HCT116 (cell line): Measurements from ENCODE around the gene PLEKHA6. TPM values are rescaled to one million over a fixed set of nuclear protein-coding genes. Genes with fewer than 3 reads are reported as not detected.

Experiments
- ATAC-seq: fragments of 200-7000 bp; cut with Tn5 transposase; 2 replicates; pipeline ENCODE4 v1.9.1; 2020; ENCODE audit warnings: mild to moderate bottlenecking, moderate library complexity
- BruUV-seq: library from RNA; stranded (reverse); fragments of 400-500 nt; replicated peaks from 2 replicates; lab custom pipeline; 2021; lab: Mats Ljungman, UMichigan
- CTCF ChIA-PET: fragments of 300-600 bp; sonication (Branson Sonifier 250); formaldehyde crosslinking; loops from one replicate; lab custom pipeline; 2021; ENCODE audit warnings: antibody characterized with exemption; lab: Charles Lee
- POLR2A ChIA-PET: fragments of 300-600, 350-600 bp; sonication (Branson Sonifier 250); formaldehyde crosslinking; loops from one replicate; lab custom pipeline; 2021; ENCODE audit warnings: antibody characterized with exemption; lab: Charles Lee
- RAD21 ChIA-PET, 2 experiments: fragments of 300-600 bp; sonication (Branson Sonifier 250); formaldehyde crosslinking; loops; one replicate each; lab custom pipeline; 2023; ENCODE audit warnings: low total read pairs in 2 of 2; ENCODE audit not compliant: uncharacterized antibody in 2 of 2, unreplicated experiment in 2 of 2, low non-redundant PET in 1 of 2; lab: Charles Lee
- DNase-seq: peaks from one replicate; pipeline ENCODE4 v3.0.0-alpha.2; 2010; ENCODE audit warnings: low read depth, low spot score
- H2AFZ ChIP-seq: fragments of 200-600 bp; shearing (Covaris generic), sonication (generic); 2 replicates; pipeline ENCODE4 v1.6.1; 2017; ENCODE audit warnings: low read depth, mixed run types, mixed read lengths, antibody characterized with exemption, low read length; ENCODE audit not compliant: poor library complexity, severe bottlenecking
- H3K27ac ChIP-seq: 2 replicates; pipeline ENCODE4 v1.5.1; 2012; ENCODE audit warnings: low read depth, low read length
- H3K27me3 ChIP-seq: fragments of 200-600 bp; sonication (generic); 2 replicates; pipeline ENCODE4 v1.6.1; 2016; ENCODE audit warnings: mixed run types, low read length, mixed read lengths; ENCODE audit not compliant: insufficient read depth
- H3K36me3 ChIP-seq, 2 experiments: fragments of 200-500 bp in 1 of 2; fragments of 200-600 bp in 1 of 2; sonication (Bioruptor generic) in 1 of 2; sonication (generic) in 1 of 2; 2 replicates each; pipeline versions ENCODE4 v1.5.1 to v1.6.1; 2014 to 2016; ENCODE audit warnings: low read length in 2 of 2, inconsistent platforms in 1 of 2, mixed read lengths in 1 of 2, mixed run types in 1 of 2; ENCODE audit not compliant: insufficient read depth in 2 of 2, control insufficient read depth in 1 of 2
- H3K4me1 ChIP-seq, 2 experiments: fragments of 200-600 bp in 1 of 2; sonication (generic) in 1 of 2; 2 replicates each; pipeline versions ENCODE4 v1.5.1 to v1.6.1; 2012 to 2017; ENCODE audit warnings: low read length in 2 of 2, inconsistent platforms in 1 of 2, mild to moderate bottlenecking in 1 of 2, mixed read lengths in 1 of 2, mixed run types in 1 of 2, moderate library complexity in 1 of 2; ENCODE audit not compliant: insufficient read depth in 2 of 2, control insufficient read depth in 1 of 2
- H3K4me2 ChIP-seq: fragments of 200-600 bp; sonication (generic); 2 replicates; pipeline ENCODE4 v1.6.1; 2017; ENCODE audit warnings: mixed run types, low read length, mixed read lengths
- H3K4me3 ChIP-seq, 2 experiments: fragments of 200-600 bp in 1 of 2; sonication (generic) in 1 of 2; replicated peaks in 1 of 2; 2 replicates each; pipeline ENCODE4 v1.5.1; 2011 to 2016; ENCODE audit warnings: low read length in 2 of 2, control low read depth in 1 of 2, low read depth in 1 of 2, mild to moderate bottlenecking in 1 of 2, mixed read lengths in 1 of 2, mixed run types in 1 of 2
- H3K79me2 ChIP-seq: fragments of 200-600 bp; sonication (generic); 2 replicates; pipeline ENCODE4 v1.6.1; 2017; ENCODE audit warnings: mild to moderate bottlenecking, mixed run types, low read length, moderate library complexity, mixed read lengths; ENCODE audit not compliant: insufficient read depth
- H3K9ac ChIP-seq: fragments of 200-600 bp; sonication (generic); 2 replicates; pipeline ENCODE4 v1.6.1; 2016; ENCODE audit warnings: low read length, mixed read lengths
- H3K9me2 ChIP-seq: fragments of 200-600 bp; sonication (generic), shearing (Covaris generic); 2 replicates; pipeline ENCODE4 v1.6.1; 2017; ENCODE audit warnings: mixed run types, mild to moderate bottlenecking, moderate library complexity; ENCODE audit not compliant: insufficient read depth
- H3K9me3 ChIP-seq, 2 experiments: fragments of 200-500 bp in 1 of 2; fragments of 200-600 bp in 1 of 2; sonication (Bioruptor generic) in 1 of 2; sonication (generic) in 1 of 2; 2 replicates each; pipeline ENCODE4 v1.6.1; 2014 to 2017; ENCODE audit warnings: low read length in 2 of 2, mixed read lengths in 2 of 2, inconsistent platforms in 1 of 2, low read depth in 1 of 2, mild to moderate bottlenecking in 1 of 2, mixed run types in 1 of 2, moderate library complexity in 1 of 2; ENCODE audit not compliant: control insufficient read depth in 1 of 2, insufficient read depth in 1 of 2
- H4K20me1 ChIP-seq: fragments of 200-600 bp; sonication (generic), shearing (Covaris generic); 2 replicates; pipeline ENCODE4 v1.6.1; 2017; ENCODE audit warnings: mixed run types, mild to moderate bottlenecking, moderate library complexity; ENCODE audit not compliant: insufficient read depth
- EGR1 ChIP-seq: IDR thresholded peaks from 2 replicates; pipeline ENCODE4 v1.6.1; 2012; ENCODE audit warnings: low read depth
- EZH2phosphoT487 ChIP-seq: fragments of 200-600 bp; IDR thresholded peaks from 2 replicates; pipeline ENCODE4 v1.6.1; 2018; ENCODE audit warnings: antibody characterized with exemption, borderline replicate concordance
- FOSL1 ChIP-seq: IDR thresholded peaks from 2 replicates; pipeline ENCODE4 v1.6.1; 2012; ENCODE audit warnings: low read depth
- POLR2AphosphoS5 ChIP-seq: IDR thresholded peaks from 2 replicates; pipeline ENCODE4 v1.6.1; 2011; ENCODE audit warnings: mild to moderate bottlenecking, low read depth, low read length, moderate library complexity
- RAD21 ChIP-seq: IDR thresholded peaks from 2 replicates; pipeline ENCODE4 v1.6.1; 2012; ENCODE audit warnings: low read depth, mild to moderate bottlenecking
- REST ChIP-seq: IDR thresholded peaks from 2 replicates; pipeline ENCODE4 v1.6.1; 2012; ENCODE audit warnings: low read depth
- SRF ChIP-seq: IDR thresholded peaks from 2 replicates; pipeline ENCODE4 v1.6.1; 2012; ENCODE audit warnings: low read depth
- intact Hi-C: fragments of 100-400 bp; cut with micrococcal nuclease; formaldehyde crosslinking; loops from 2 replicates; pipeline ENCODE4 v1.10.0; 2022
- total RNA-seq: library from RNA; stranded (reverse); gene quantifications from one replicate; pipeline ENCODE4 v1.2.1, GENCODE V29; 2021; ENCODE audit not compliant: unreplicated experiment
- TF ChIP-seq, protein P1 (sequence below): IDR thresholded peaks from 2 replicates; pipeline ENCODE4 v1.6.1; 2012
- TF ChIP-seq, protein P2 (sequence below): IDR thresholded peaks from 2 replicates; pipeline ENCODE4 v1.6.1; 2011; ENCODE audit warnings: mild to moderate bottlenecking, low read length, moderate library complexity; ENCODE audit not compliant: insufficient replicate concordance; ENCODE audit errors: extremely low read depth

The PLEKHA6 gene
- total RNA-seq, 1 experiment from 2014 or later = 13.1 TPM

- Histone ChIP-seq H3K79me2 (no peaks in the 10 kb centered on the region; the same call in 1 of the 2 replicates), H2AFZ (no peak overlapping the region), H3K9me3 (no peaks in the 10 kb centered on the region), H3K9me2 (no peaks in the 10 kb centered on the region), H3K4me3 (no peak overlapping the region), H3K27ac (no peak overlapping the region), H4K20me1 (no peaks in the 10 kb centered on the region), H3K4me2 (no peak overlapping the region), H3K9ac (no peak overlapping the region), H3K27me3 (no peaks in the 10 kb centered on the region), H3K36me3 (no peaks in the 10 kb centered on the region), H3K4me1 (peaks cover 6 to 21% of the 10 kb centered on the region in 2 experiments)
- BruUV-seq = no TSS peak
- ChIA-PET CTCF (interaction anchor here (1.6 kb wide), 1 partner anchor 15 kb away, joined by 4 read pairs; no protein-coding TSS in a partner anchor), RAD21 (no interaction called here), POLR2A (no interaction called here)
- intact Hi-C loops = no loop called here
- no peak; the same call in 1 of the 2 replicates for ATAC-seq
- no peak for DNase-seq
- TF ChIP-seq EGR1 = no peak
Measured at GRCh38 chr1:204348722-204349121, 11.0 kb downstream of the PLEKHA6 start.

DNA sequence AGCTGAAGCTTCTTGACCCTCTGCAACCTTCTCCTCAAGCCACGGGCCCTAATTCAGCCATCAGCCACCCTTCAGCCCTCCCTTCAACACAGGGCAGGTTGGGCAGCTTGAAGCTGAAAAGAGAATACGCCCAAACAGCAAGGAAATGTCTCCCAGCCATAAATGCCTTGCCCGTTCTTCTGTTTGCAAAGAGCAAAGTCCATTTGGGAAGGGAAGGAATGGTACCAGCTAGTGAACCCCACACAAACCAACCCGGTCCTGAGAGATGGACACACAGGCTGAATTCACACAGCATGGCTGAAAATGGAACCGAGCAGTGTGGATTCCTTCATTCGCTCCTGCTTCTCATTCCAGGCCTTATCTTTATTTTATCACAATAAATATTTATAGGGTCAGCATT lies 11.5 kb downstream of the PLEKHA6 start:
- intact Hi-C loops = no loop called here
- ChIA-PET CTCF (interaction anchor here (1.6 kb wide), 1 partner anchor 15 kb away, joined by 4 read pairs; no protein-coding TSS in a partner anchor), POLR2A (no interaction called here), RAD21 (no interaction called here)
- Histone ChIP-seq H2AFZ (no peak overlapping the region), H3K4me2 (no peak overlapping the region), H3K4me3 (no peak overlapping the region), H3K79me2 (no peaks in the 10 kb centered on the region; the same call in 1 of the 2 replicates), H3K36me3 (no peaks in the 10 kb centered on the region), H3K27me3 (no peaks in the 10 kb centered on the region), H3K9ac (no peak overlapping the region), H4K20me1 (no peaks in the 10 kb centered on the region), H3K4me1 (peaks cover 6 to 21% of the 10 kb centered on the region in 2 experiments), H3K9me3 (no peaks in the 10 kb centered on the region), H3K9me2 (no peaks in the 10 kb centered on the region), H3K27ac (no peak overlapping the region)
- ATAC-seq (no peak), DNase-seq (no peak)
- no TSS peak for BruUV-seq
- TF ChIP-seq, protein P1, sequence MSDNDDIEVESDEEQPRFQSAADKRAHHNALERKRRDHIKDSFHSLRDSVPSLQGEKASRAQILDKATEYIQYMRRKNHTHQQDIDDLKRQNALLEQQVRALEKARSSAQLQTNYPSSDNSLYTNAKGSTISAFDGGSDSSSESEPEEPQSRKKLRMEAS = no peak
- TF ChIP-seq SRF = no peak
- TF ChIP-seq EZH2phosphoT487 = no peak
- TF ChIP-seq FOSL1 = no peak
- no peak for TF ChIP-seq POLR2AphosphoS5
- TF ChIP-seq RAD21 = no peak
- no peak for TF ChIP-seq REST
- TF ChIP-seq, protein P2, sequence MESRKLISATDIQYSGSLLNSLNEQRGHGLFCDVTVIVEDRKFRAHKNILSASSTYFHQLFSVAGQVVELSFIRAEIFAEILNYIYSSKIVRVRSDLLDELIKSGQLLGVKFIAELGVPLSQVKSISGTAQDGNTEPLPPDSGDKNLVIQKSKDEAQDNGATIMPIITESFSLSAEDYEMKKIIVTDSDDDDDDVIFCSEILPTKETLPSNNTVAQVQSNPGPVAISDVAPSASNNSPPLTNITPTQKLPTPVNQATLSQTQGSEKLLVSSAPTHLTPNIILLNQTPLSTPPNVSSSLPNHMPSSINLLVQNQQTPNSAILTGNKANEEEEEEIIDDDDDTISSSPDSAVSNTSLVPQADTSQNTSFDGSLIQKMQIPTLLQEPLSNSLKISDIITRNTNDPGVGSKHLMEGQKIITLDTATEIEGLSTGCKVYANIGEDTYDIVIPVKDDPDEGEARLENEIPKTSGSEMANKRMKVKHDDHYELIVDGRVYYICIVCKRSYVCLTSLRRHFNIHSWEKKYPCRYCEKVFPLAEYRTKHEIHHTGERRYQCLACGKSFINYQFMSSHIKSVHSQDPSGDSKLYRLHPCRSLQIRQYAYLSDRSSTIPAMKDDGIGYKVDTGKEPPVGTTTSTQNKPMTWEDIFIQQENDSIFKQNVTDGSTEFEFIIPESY = no peak
